SHP77 (cell line): ENCODE measurements around the gene SYT11.
"Not testable (repeated sequence)": the region's sequence is repeated elsewhere in the genome, so short reads cannot be mapped to it uniquely, and the experiment has no call there.

Experiments used
- DNase-seq, 2 experiments: peaks; one replicate each; lab custom pipeline; 2025; lab: John Stamatoyannopoulos, UW

The SYT11 gene, protein sequence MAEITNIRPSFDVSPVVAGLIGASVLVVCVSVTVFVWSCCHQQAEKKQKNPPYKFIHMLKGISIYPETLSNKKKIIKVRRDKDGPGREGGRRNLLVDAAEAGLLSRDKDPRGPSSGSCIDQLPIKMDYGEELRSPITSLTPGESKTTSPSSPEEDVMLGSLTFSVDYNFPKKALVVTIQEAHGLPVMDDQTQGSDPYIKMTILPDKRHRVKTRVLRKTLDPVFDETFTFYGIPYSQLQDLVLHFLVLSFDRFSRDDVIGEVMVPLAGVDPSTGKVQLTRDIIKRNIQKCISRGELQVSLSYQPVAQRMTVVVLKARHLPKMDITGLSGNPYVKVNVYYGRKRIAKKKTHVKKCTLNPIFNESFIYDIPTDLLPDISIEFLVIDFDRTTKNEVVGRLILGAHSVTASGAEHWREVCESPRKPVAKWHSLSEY

DNA sequence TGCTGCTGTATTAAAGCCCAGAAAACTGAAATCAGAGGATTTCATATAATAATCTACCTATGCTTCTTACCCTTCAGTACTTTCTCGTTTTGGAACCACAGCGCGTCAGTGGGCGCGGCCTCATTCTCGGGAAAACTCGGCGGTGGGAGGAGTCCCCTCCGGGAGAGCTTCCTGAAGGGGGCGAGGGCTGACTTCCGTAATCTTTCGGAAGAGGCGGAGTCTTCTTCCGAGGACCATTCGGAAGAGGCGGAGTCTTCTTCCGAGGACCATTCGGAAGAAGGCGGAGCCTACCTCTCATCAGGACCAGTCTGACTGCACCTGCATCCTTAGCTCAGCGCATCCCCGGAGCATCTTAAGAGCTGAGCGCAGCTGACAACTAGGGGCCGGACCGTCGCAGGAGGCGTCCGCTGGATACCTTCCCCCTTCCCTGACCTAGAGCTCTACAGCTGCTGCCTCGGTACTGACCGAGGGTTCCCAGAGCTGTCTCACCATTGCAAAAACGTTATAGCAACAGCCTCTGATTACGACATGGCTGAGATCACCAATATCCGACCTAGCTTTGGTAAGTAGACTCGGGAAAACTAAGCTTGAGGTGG, at the start of gene SYT11:
Gene SYT11, plus strand, starts transcription at position 334 of the 596 bp plus-strand sequence. Its CDS starts 195 bp downstream, at position 529.
- DNase-seq: peak; percentile 100

DNA sequence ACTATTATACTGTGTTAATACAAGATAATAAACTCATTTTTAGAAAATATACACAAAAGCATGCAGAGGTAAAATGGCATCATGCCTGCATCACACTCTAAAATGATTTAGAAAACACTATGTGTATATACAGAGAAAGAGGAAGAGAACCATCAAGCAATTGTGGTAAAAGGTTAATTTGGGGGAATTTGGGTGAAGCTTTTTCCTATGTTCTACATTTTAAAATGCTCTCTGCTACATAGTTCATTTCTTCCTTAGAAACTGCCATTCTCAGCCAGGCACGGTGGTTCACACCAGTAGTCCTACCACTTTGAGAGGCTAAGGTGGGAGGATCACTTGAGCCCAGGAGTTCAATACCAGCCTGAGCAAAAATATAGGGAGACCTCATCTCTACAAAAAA, 46.5 kb upstream of the SYT11 start:
- no peak for DNase-seq

DNA sequence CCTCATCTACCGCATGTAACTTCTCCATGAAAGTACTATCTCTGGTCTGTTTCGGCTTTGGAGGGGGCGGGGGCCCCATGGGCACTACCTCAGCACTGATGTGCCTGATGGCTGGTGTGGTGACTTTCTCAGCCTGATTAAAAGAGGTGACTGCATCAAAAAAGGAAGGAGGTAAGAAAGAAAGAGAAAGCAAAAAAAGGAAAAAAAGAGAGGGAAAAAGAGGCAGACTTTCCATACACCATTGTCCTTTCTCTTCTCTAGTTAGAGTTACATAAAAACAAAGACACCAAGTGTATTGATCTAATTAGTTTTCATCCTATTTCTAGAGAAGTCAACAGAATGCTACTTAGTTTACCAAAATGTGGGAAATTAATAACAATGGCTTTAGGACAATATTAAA, 45.7 kb upstream of the SYT11 start:
- no peak for DNase-seq

DNA sequence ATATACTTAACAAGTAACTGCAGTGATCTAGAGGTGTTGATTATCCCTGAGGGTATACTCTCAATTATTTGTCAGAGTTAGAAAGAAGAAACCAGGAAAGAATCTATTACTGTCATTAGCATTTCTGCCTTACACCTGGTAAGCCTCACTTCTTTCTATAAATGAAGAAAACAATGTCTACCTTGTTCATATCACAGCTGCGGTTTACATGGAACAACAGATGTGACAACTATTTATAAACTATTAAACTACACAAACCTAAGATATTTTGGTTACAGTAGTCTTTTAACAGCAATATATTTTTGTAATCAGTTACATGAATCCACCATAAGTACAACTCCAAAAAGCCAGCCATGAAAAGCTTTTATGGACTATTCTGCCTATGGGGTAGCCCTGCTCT, 43.0 kb upstream of the SYT11 start:
- no peak for DNase-seq

DNA sequence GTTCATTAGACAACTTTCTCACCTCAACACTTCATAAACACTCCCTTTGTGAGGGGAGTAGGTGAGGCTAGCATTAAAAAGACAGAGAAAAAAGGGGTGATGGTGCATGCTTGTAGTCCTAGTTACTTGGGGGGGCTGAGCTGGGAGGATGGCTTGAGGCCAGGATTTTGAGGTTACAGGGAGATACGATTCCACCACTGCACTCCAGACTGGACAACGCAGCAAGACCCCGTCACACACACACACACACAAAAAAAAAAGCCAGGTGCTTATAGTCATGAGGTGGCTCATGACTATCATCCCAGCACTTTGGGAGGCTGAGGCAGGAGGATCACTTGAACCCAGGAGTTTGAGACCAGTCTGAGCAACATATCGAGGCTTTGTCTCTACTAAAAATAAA, 31.9 kb upstream of the SYT11 start:
- no peak for DNase-seq

DNA sequence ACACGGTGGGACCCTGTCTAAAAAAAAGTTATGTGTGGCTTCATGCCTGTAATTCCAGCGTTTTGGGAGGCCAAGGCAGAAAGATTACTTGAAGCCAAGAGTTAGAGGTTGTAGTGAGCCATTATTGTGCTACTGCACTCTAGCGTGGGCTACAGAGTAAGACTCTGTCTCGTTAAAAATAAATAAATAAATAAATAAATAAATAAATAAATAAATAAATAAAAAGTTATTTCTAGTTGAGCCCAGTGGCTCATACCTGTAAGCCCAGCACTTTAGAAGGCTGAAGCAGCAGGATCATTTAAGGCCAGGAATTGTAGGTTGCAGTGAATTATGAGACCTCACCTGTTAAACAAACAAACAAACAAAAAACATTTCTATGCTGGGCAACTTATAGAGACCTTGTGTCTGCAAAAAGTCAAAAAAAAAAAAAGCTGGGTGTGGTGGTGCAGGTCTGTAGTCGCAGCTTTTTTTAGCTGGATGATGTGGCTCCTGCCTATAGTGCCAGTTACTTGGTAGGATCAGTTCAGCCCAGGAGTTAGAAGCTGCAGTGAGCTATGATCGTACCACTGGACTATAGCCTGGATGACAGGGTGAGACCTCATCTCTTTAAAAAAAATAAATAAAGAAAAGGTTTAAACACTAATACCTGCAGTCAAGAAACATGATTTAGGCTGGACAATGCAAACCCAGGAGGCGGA, 27.9 kb upstream of the SYT11 start:
- DNase-seq: no peak

DNA sequence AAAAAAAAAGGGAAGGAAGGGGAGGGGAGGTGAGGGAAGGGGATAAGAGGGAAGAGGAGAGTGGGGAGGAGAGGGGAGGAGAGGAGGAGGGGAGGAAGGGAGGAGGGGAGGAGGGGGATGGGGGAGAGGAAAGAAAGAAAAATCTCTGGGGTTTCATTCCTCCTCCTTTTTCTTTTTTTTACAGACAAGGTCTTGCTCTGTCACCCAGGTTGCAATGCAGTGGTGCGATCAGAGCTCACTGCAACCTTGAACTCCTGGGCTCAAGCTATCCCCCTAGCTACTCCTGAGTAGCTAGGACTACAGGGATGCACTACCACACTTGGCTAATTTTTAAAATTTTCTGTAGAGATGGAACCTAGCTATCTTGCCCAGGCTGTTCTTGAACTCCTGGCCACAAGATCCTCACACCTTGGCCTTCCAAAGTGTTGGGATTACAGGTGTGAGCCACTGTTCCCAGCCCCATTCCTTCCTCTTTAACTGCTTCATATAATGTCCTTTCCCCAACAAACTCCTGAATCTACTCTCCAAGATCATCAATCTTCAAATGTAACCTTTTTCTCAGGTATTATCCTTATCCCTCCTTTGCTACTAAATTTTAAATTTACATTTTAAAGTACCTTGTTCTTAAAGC, 25.6 kb upstream of the SYT11 start:
- DNase-seq: no peak

DNA sequence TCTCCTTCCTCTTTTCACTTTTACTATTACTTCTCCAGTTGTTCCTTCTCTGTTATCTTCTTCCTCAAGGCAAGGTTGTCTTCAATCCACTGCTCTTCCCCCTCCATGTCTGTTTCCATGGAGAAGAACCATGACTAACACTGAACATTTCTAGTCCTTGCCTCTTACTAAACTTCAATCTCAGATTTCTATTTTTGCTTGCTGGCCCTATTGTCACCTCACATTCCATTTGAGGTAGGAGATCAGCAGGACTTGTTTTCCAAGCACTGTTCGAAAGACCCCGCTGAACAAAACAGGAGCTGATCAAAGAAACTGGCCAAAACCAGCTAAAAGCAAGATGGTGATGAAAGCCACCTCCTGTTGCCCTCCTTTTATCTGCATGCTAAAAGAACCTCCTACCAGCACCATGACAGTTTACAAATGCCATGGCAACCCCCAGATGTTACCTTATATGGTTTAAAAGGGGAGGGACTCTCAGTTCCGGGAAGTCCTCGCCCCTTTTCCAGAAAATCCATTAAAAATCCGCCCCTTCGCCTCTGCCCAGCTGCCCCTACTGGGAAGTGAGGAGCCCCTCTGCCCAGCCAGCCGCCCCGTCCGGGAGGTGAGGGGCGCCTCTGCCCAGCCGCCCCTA, 25.0 kb upstream of the SYT11 start:
- DNase-seq: no peak

DNA sequence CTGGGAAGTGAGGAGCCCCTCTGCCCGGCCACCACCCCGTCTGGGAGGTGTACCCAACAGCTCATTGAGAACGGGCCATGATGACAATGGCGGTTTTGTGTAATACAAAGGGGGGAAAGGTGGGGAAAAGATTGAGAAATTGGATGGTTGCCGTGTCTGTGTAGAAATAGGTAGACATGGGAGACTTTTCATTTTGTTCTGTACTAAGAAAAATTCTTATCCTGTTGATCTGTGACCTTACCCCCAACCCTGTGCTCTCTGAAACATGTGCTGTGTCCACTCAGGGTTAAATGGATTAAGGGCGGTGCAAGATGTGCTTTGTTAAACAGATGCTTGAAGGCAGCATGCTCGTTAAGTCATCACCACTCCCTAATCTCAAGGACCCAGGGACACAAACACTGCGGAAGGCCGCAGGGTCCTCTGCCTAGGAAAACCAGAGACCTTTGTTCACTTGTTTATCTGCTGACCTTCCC, 24.4 kb upstream of the SYT11 start:
- DNase-seq: not testable (repeated sequence)

DNA sequence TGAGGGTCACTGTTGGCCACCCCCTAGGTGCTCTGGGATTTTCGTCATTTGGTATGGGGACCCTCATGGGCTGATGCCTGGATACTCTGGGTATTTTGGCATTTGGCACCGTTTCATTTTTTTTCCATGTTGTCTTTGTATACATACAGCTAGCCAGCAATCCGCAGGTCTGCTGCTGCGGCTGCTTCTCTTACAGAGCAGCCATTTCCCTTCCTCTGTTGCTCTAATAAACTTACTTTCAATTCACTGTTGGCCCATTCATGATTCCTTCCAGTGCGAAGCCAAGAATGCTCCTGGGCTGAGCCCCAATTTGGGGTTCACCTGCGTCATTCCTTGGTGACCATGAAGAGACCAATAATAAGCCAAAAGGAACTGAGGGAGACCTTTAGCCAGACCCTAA, 23.8 kb upstream of the SYT11 start:
- no peak for DNase-seq

DNA sequence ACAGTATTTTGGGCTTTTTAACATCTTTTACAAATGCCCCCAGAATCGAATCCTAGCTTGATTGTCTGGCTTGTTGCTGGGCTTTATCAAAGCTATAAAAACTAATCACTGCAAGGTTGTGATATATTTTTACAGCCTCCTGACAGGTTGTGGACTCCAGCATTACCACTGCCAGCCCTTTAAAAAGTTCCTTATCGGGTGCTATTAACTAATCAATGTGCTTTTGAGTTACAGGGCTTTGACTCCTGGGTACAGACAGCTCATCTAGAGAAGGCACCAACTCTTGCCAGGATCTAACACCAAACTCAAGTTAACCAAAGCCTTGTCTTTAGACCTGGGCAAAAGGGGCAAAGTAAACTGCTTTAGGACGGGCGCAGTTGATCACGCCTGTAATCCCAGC, 19.0 kb upstream of the SYT11 start:
- no peak for DNase-seq

DNA sequence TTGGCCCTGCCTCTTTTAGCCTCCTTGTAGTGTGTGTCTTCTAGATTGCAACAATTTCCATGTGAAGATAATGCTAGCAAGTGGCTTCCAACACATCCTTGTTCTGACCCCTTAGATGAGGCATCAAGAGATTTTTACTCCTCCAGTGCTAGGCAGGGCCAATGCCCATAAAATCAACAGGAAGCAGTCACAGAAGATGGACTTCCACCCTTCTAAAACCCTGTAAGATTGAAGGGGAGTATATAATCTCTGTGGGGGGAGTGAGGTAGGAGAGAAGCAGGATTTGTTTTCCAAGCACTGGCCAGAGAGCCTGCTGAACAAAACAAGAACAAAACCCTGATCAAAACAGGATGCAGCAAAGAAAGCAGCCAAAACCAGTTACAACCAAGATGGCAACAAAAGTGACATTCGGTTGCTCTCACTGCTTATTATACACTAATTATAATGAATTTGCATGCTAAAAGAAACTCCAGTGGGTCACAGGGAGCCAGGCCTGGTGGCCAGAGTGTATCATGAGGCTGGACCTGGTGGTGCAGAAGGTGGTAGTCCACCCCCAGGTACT, 14.4 kb upstream of the SYT11 start:
- DNase-seq: no peak

DNA sequence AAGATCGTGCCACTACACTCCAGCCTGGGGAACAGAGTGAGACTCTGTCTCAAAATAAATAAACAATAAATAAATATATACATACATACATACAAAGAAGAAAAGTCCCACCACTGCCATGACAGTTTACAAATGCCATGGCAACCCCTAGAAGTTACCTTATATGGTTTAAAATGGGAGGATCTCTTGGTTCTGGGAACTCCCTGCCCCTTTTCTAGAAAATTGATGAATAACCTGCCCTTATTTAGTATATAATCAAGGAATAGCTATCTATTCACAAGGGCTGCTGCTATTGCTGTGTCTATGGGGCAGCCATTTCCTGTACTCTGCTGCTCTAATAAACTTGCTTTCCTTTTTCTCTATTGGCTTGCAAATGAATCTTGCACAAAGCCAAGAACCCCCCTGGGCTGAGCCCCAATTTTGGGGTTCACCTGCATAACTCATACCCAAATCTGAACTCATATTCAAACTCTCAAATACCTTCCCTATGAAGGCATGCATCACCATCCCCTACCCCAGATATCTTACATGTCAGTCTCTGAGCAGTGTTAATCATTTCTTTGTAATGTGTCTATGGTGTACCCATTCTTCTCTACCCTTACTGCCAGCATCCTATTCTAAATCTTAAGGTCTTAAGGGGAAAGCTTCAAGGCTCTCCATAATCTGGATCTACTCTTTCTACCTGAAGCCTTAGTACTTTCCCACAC, 11.4 kb upstream of the SYT11 start:
- no peak for DNase-seq

DNA sequence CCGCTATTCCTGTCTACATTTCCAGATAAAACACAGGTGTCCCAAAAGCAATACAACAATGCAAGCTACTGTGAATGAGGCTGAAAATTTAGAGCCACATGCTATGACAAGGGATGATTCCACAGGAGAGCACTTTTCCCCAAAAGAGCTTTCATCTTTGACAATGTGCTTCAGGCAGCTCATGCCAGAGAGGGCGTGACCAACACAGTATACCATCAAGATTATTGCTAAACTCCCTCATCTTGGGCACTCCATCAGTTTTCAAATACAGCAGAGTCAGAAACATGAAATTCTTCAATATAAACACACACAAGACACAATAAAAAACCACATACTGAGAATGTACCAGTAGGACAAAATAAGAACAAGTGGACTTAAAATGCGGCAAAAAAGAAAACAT, 9.0 kb upstream of the SYT11 start:
- no peak for DNase-seq

DNA sequence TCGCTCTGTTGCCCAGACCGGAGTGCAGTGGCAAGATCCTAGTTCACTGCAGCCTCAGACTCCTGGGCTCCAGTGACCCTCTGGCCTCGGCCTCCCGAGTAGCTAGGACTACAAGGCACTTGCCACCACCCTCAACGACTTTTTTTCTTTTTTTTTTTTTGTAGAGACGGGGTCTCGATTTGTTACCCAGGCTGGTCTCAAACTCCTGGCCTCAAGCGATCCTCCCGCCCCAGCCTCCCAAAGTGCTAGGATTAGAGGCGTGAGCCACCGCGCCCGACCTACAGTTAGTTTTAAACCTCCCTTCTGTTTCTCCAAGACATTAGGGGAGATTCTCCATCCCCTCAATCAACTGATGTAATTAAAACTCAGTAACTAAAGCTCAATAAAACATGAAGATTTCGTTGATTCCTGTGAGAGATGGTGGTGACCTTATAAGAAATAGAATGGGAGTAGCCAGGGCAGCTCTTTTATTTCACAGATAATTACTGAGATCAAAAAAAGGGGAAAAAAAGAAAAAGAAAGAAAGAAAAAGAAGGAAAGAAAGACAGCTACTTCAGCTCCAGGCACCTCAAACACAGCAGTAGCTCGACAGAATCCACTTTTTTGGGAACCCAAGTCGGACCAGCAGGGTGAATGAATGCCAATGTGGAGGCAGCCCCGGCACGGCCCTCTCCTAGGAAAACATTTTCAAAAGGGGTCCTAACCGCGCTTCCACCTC, 3.0 kb upstream of the SYT11 start:
- no peak for DNase-seq

DNA sequence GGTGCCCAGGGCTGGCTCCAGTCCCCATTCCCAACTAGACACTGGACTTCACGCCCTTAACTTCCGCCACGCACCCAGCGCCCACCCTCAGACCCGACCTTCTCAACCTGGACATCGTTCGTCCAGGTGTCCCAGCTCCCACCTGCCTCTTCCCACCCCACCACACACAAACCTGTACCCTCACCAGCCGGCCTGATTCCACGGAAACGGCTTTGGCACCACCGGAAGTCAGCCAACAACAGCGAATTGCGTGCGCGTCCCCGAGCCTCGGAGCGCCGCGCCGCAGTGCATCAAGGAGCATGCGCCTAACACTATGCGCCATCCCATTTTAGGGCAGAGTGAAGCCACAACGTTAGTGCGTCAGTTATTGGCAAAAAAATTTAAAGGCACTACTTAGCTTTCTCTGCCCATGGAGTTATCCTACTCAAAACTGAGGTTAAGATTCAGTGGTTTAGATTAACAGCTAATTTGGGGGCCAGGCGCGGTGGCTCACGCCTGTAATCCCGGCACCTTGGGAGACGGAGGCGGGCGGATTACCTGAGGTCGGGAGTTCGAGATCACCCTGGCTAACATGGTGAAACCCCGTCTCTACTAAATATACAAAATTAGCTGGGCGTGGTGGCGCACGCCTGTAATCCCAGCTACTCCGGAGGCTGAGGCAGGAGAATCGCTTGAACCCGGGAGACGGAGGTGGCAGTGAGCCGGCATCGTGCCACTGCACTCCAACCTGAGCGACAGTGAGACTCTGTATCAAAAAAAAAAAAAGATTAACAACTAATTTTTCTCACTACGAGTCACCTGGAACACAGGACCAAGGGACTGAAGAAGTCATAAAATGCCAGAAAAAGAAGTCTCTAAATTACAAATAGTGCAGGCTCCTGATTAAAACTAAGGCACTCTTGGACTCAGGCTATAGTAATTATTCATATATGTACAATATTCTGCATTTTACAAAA, 2.1 kb upstream of the SYT11 start, which contains the start of gene GON4L:
Gene GON4L, minus strand, starts transcription at position 240 of the 956 bp plus-strand sequence. CDS start 3,434 bp downstream, outside the sequence.
- peak; percentile 98 to 99 for DNase-seq

DNA sequence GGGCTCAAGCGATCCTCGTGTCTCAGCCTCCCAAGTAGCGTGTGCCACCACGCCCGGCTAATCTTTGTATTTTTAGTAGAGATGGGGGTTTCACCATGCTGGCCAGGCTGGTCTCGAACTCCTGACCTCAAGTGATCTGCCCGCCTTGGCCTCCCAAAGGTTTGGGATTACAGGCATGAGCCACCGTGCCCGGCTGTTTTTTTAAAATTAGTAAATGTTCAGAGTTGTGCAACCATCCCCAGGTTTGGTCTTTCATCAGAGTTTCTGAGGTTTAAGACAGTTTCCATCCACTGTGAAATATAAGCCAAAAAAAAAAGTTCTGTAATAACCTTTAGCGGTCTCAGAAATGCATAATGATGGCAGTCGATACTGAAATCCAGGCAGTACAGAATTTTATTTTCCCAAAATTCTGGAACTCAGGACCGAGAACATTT, 550 bp upstream of the SYT11 start:
- DNase-seq: no peak

DNA sequence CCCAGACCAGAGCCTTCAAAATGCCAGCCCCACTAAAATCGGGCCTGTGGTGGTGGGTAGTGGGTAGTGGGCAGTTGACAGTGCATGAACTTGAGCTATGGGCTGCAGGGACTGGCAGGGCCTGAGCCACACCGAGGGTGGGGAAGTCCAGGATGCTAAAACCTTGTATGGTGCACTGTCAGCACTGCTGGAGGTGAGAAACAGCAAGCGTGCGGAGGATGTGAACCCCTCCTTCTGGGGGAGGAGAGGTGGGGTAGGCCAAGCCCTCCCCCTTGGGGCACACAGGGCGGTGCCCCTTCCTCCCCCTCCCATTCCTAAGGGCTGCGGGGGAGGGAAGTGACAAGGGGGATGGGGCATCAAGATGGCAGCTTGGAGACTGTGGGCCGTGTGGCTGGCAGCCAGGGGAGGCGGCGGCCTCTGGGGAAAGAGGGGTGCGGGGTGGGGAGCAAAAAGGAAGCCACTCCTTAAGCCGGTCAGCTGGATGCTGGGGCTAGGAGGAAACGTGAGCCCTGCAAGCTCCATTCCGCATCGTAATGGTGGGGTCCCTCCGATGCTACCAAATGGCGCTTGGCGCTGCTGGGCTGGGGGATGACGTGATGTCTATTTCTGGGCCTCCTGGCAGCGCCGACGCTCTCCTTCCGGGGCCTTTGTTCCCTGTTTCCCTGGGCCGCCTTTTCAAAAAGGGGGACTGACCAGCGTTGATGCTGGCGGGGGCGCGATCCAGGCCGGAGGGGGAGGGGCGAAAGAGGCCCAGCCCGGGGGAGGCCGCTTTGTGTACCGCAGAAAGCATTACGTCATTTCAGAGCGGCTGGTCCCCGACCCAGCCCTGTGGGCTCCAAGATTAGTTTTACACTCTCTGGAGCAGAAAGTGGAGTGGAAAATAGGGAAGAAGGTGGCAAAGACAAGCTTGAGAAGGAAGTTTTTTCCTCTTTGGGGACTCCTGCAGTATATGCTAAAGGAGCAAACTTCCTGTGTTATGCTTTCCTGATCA, 809 bp downstream of the SYT11 start:
- DNase-seq: peak; percentile 95 to 96
